Measurements from ENCODE around the gene GPC3. TPM values are rescaled to one million over a fixed set of nuclear protein-coding genes. Genes with fewer than 3 reads are reported as not detected.

Gene GPC3
- total and polyA plus RNA-seq, 2 donors (not counting 3 experiments of a cell fraction or from before 2014, with no cell fraction given) = not detected

DNA sequence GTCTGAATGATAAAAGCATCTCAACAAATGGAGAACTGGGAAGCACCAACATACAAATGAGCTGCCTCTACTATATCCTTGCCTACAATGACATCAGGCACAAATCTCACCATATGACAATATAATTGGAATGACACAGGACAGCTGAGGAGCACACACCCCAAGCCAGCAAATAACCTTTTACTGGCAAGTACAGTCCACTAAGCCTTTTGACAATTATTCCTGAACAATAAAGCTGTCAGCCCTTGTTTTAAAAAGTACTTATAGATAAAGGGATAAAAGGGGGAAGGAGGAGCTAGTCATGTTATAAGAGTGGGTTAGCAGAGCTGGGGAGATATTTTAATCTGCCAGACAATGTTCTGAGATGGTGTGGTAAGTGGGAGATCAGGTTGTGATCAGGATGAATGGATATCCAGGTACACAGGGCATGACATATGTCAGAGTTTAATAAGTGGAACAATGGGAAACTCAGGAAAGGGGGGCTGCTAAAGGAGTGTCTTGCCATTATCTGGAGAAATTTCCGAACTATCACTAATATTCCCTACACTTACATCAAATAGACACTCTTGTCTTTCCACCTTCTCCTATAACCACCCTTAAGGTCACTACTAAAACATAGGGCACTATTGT, 127.6 kb downstream of the GPC3 start:
- FAIRE-seq = no peak

More for the DNA sequence above, 127.6 kb downstream of the GPC3 start:
- no peaks in the 10 kb centered on the region for H3K79me2 ChIP-seq (ENCODE audit: control insufficient read depth, insufficient read depth, low read length)
- H3K36me3 ChIP-seq (ENCODE audit: control insufficient read depth in 2 of 2, extremely low read depth in 1 of 2, insufficient read depth in 2 of 2, low read length in 2 of 2) = no peaks in the 10 kb centered on the region
- no peak overlapping the region for H3K4me2 ChIP-seq (ENCODE audit: insufficient read depth, low read length)
- no peaks in the 10 kb centered on the region for H3K9me1 ChIP-seq (replicated peaks; ENCODE audit: control insufficient read depth, extremely low read depth, insufficient read depth, low read length)
- no peak for DNase-seq (ENCODE audit: low read depth, low spot score)
- CTCF ChIA-PET = no interaction called here
- TF ChIP-seq POLR2A (IDR thresholded peaks at IDR 0.05; ENCODE audit: low read depth, low read length) = no peak
- TF ChIP-seq GATA2 (IDR thresholded peaks at IDR 0.05; ENCODE audit: insufficient read depth, insufficient read length, low read depth, low read length) = no peak
- no peak for TF ChIP-seq MYC (IDR thresholded peaks at IDR 0.05; ENCODE audit: low read depth, low read length)
- no peak for TF ChIP-seq FOS (IDR thresholded peaks at IDR 0.05; ENCODE audit: borderline replicate concordance, insufficient read depth, low read length)
- TF ChIP-seq, protein P1, sequence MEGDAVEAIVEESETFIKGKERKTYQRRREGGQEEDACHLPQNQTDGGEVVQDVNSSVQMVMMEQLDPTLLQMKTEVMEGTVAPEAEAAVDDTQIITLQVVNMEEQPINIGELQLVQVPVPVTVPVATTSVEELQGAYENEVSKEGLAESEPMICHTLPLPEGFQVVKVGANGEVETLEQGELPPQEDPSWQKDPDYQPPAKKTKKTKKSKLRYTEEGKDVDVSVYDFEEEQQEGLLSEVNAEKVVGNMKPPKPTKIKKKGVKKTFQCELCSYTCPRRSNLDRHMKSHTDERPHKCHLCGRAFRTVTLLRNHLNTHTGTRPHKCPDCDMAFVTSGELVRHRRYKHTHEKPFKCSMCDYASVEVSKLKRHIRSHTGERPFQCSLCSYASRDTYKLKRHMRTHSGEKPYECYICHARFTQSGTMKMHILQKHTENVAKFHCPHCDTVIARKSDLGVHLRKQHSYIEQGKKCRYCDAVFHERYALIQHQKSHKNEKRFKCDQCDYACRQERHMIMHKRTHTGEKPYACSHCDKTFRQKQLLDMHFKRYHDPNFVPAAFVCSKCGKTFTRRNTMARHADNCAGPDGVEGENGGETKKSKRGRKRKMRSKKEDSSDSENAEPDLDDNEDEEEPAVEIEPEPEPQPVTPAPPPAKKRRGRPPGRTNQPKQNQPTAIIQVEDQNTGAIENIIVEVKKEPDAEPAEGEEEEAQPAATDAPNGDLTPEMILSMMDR (IDR thresholded peaks at IDR 0.05; ENCODE audit: extremely low read depth in 1 of 2, insufficient read depth in 1 of 2, low read depth in 1 of 2, low read length in 2 of 2) = no peak
- TF ChIP-seq POLR2AphosphoS5 (IDR thresholded peaks at IDR 0.05; ENCODE audit: insufficient read depth, low read depth, low read length) = no peak
- no peak for TF ChIP-seq EZH2 (IDR thresholded peaks at IDR 0.05; ENCODE audit: borderline replicate concordance, low read depth, low read length, severe bottlenecking)
- TF ChIP-seq JUN (IDR thresholded peaks at IDR 0.05; ENCODE audit: borderline replicate concordance, insufficient read depth, insufficient read length, low read depth) = no peak
- no peak for TF ChIP-seq MAX (IDR thresholded peaks at IDR 0.05; ENCODE audit: insufficient read depth, insufficient read length)
- intact Hi-C loops (cut with micrococcal nuclease) = no loop called here
- H3K9ac ChIP-seq (replicated peaks; ENCODE audit: extremely low read depth, insufficient read depth, low read length) = no peak overlapping the region
- no peak overlapping the region for H2AFZ ChIP-seq (ENCODE audit: low read depth, low read length)
- no peaks in the 10 kb centered on the region for H3K4me1 ChIP-seq (ENCODE audit: control insufficient read depth, extremely low read depth, insufficient read depth, low read length)
- H3K4me3 ChIP-seq (replicated peaks in 1 of 3; ENCODE audit: insufficient read depth in 1 of 3, low read depth in 1 of 3, low read length in 3 of 3) = no peak overlapping the region
- no peak overlapping the region for H3K27ac ChIP-seq (ENCODE audit: insufficient read depth, low read depth, low read length)
- no peaks in the 10 kb centered on the region for H3K27me3 ChIP-seq (ENCODE audit: control insufficient read depth in 2 of 2, insufficient read depth in 2 of 2, low read length in 2 of 2)
- POLR2A ChIA-PET = no interaction called here
- no TSS peak for BruUV-seq (replicated peaks)
- H4K20me1 ChIP-seq (replicated peaks; ENCODE audit: control insufficient read depth, extremely low read depth, insufficient read depth, low read length) = no peaks in the 10 kb centered on the region
- dilution Hi-C loops (cut with MboI; ENCODE audit: extremely low pct_ligation_motif_present, low sequenced_read_pairs) = no loop called here
- no peaks in the 10 kb centered on the region for H3K9me3 ChIP-seq (replicated peaks; ENCODE audit: control insufficient read depth, insufficient read depth, low read length)
